Measurements from ENCODE around the gene LENEP. TPM values are rescaled to one million over a fixed set of nuclear protein-coding genes. Genes with fewer than 3 reads are reported as not detected.

Gene LENEP
- polyA plus RNA-seq, 12 donors = 0.49 TPM; not detected in 11

Other genes starting within 250 kb of the LENEP start
- 10 to 100 TPM in 5 of 12 donors, 1 to 10 TPM in 6, not detected in 1; 5.8 to 12.8 (median 9.5) TPM for gene KCNN3, start 123.3 kb upstream of the LENEP start, polyA plus RNA-seq (ENCODE audit: insufficient read length in 12 of 12)
- 10 to 100 TPM in 11 of 12 donors, not detected in 1; 20.1 to 28.8 (median 26.1) TPM for gene PMVK, start 56.9 kb upstream of the LENEP start, polyA plus RNA-seq (ENCODE audit: insufficient read length in 12 of 12)
- gene PBXIP1, start 37.5 kb upstream of the LENEP start, polyA plus RNA-seq (ENCODE audit: insufficient read length in 12 of 12) = 100 to 1,000 TPM in 8 of 12 donors, 10 to 100 TPM in 3, not detected in 1; 74.1 to 186 (median 153) TPM
- 10 to 100 TPM in 11 of 12 donors, not detected in 1; 21.7 to 39.5 (median 28.7) TPM for gene PYGO2, start 31.8 kb upstream of the LENEP start, polyA plus RNA-seq (ENCODE audit: insufficient read length in 12 of 12)
- gene SHC1, start 22.8 kb upstream of the LENEP start, polyA plus RNA-seq (ENCODE audit: insufficient read length in 12 of 12) = 100 to 1,000 TPM in 1 of 12 donors, 10 to 100 TPM in 10, not detected in 1; 66.6 to 136 (median 92.4) TPM
- 10 to 100 TPM in 11 of 12 donors, not detected in 1; 44.1 to 77.4 (median 65.4) TPM for gene CKS1B, start 18.9 kb upstream of the LENEP start, polyA plus RNA-seq (ENCODE audit: insufficient read length in 12 of 12)
- gene FLAD1, start 10.2 kb upstream of the LENEP start, polyA plus RNA-seq (ENCODE audit: insufficient read length in 12 of 12) = 10 to 100 TPM in 11 of 12 donors, not detected in 1; 13.1 to 23.6 (median 19.7) TPM
- 10 to 100 TPM in 4 of 12 donors, 1 to 10 TPM in 7, not detected in 1; 3.9 to 32.4 (median 8.5) TPM for gene ZBTB7B, start 9.2 kb downstream of the LENEP start, polyA plus RNA-seq (ENCODE audit: insufficient read length in 12 of 12)
- 1 to 10 TPM in 3 of 12 donors, under 1 TPM in 7, not detected in 2; 0.34 to 1.6 (median 0.57) TPM for gene DCST2, start 40.2 kb downstream of the LENEP start, polyA plus RNA-seq (ENCODE audit: insufficient read length in 12 of 12)
- gene DCST1, start 40.2 kb downstream of the LENEP start, polyA plus RNA-seq (ENCODE audit: insufficient read length in 12 of 12) = under 1 TPM in 8 of 12 donors, not detected in 4; 0.16 to 0.29 (median 0.24) TPM
- 100 to 1,000 TPM in 1 of 12 donors, 10 to 100 TPM in 10, not detected in 1; 47.2 to 143 (median 56.3) TPM for gene ADAM15, start 57.7 kb downstream of the LENEP start, polyA plus RNA-seq (ENCODE audit: insufficient read length in 12 of 12)
- gene EFNA4, start 70.2 kb downstream of the LENEP start, polyA plus RNA-seq (ENCODE audit: insufficient read length in 12 of 12) = 10 to 100 TPM in 3 of 12 donors, 1 to 10 TPM in 8, not detected in 1; 4.7 to 12.1 (median 6.5) TPM
- 10 to 100 TPM in 1 of 12 donors, 1 to 10 TPM in 9, not detected in 2; 1.3 to 11.7 (median 2.1) TPM for gene EFNA3, start 85.3 kb downstream of the LENEP start, polyA plus RNA-seq (ENCODE audit: insufficient read length in 12 of 12)
- 10 to 100 TPM in 11 of 12 donors, not detected in 1; 19.3 to 35.9 (median 23.3) TPM for gene EFNA1, start 134.3 kb downstream of the LENEP start, polyA plus RNA-seq (ENCODE audit: insufficient read length in 12 of 12)
- gene SLC50A1, start 142.3 kb downstream of the LENEP start, polyA plus RNA-seq (ENCODE audit: insufficient read length in 12 of 12) = 10 to 100 TPM in 11 of 12 donors, not detected in 1; 18.5 to 27.5 (median 23.4) TPM
- gene DPM3, start 146.9 kb downstream of the LENEP start, polyA plus RNA-seq (ENCODE audit: insufficient read length in 12 of 12) = 10 to 100 TPM in 10 of 12 donors, not detected in 2; 13.2 to 24.3 (median 17.5) TPM
- 100 to 1,000 TPM in 5 of 12 donors, 10 to 100 TPM in 6, not detected in 1; 59.2 to 147 (median 99.7) TPM for gene KRTCAP2, start 179.7 kb downstream of the LENEP start, polyA plus RNA-seq (ENCODE audit: insufficient read length in 12 of 12)
- 1 to 10 TPM in 2 of 12 donors, under 1 TPM in 9, not detected in 1; 0.35 to 5.8 (median 0.56) TPM for gene TRIM46, start 180.3 kb downstream of the LENEP start, polyA plus RNA-seq (ENCODE audit: insufficient read length in 12 of 12)
- gene THBS3, start 214.3 kb downstream of the LENEP start, polyA plus RNA-seq (ENCODE audit: insufficient read length in 12 of 12) = 10 to 100 TPM in 11 of 12 donors, not detected in 1; 44.8 to 81.2 (median 63.4) TPM
- 10 to 100 TPM in 11 of 12 donors, not detected in 1; 12.7 to 23.0 (median 19.0) TPM for gene MTX1, start 215.1 kb downstream of the LENEP start, polyA plus RNA-seq (ENCODE audit: insufficient read length in 12 of 12)

All from muscle of arm (tissue), 12 donors.